Smooth muscle cell (in vitro differentiated cells): ENCODE results near the gene PTPN2. TPM values are rescaled to one million over a fixed set of nuclear protein-coding genes. Genes with fewer than 3 reads are reported as not detected.

Experiments used
- DNase-seq: peaks from one replicate; lab custom pipeline; 2025; ENCODE audit not compliant: unreplicated experiment; lab: John Stamatoyannopoulos, UW
- H2AFZ ChIP-seq: fragments of 200-600 bp; sonication (generic); 2 replicates; pipeline ENCODE4 v1.6.0; 2016; ENCODE audit warnings: antibody characterized with exemption, low read depth, mild to moderate bottlenecking
- H3F3A ChIP-seq: fragments of 200-600 bp; sonication (generic); 2 replicates; pipeline ENCODE4 v1.6.0; 2017; ENCODE audit warnings: antibody characterized with exemption, low read depth
- H3K27ac ChIP-seq: fragments of 200-600 bp; sonication (generic); 2 replicates; pipeline ENCODE4 v1.5.1; 2016; ENCODE audit warnings: low read depth, mild to moderate bottlenecking
- H3K27me3 ChIP-seq: fragments of 200-600 bp; sonication (generic); 2 replicates; pipeline ENCODE4 v1.6.1; 2016; ENCODE audit warnings: low read depth, mild to moderate bottlenecking
- H3K36me3 ChIP-seq: fragments of 200-600 bp; sonication (generic); 2 replicates; pipeline ENCODE4 v1.5.1; 2016; ENCODE audit warnings: low read depth
- H3K4me1 ChIP-seq: fragments of 200-600 bp; sonication (generic); 2 replicates; pipeline ENCODE4 v1.5.1; 2016; ENCODE audit warnings: low read depth
- H3K4me2 ChIP-seq: fragments of 200-600 bp; sonication (generic); 2 replicates; pipeline ENCODE4 v1.6.0; 2016; ENCODE audit warnings: mild to moderate bottlenecking
- H3K4me3 ChIP-seq: fragments of 200-600 bp; sonication (generic); 2 replicates; pipeline ENCODE4 v1.5.1; 2016; ENCODE audit warnings: mild to moderate bottlenecking
- H3K79me2 ChIP-seq: fragments of 200-600 bp; sonication (generic); 2 replicates; pipeline ENCODE4 v1.6.0; 2016; ENCODE audit warnings: low read depth, mild to moderate bottlenecking
- H3K9ac ChIP-seq: fragments of 200-600 bp; sonication (generic); 2 replicates; pipeline ENCODE4 v1.6.0; 2016; ENCODE audit warnings: low read depth
- H3K9me3 ChIP-seq: fragments of 200-600 bp; sonication (generic); replicated peaks from 2 replicates; pipeline ENCODE4 v1.5.1; 2016; ENCODE audit warnings: low read depth
- H4K20me1 ChIP-seq: fragments of 200-600 bp; sonication (generic); 2 replicates; pipeline ENCODE4 v1.6.0; 2016; ENCODE audit warnings: low read depth
- CTCF ChIP-seq: fragments of 200-600 bp; sonication (generic); IDR thresholded peaks from 2 replicates; pipeline ENCODE4 v1.5.1; 2017; ENCODE audit warnings: borderline replicate concordance, mild to moderate bottlenecking, antibody characterized with exemption; ENCODE audit not compliant: insufficient read depth, poor library complexity, severe bottlenecking
- WGBS: methylation state at CpG from one replicate; pipeline ENCODE4 v1.1.7; 2016; ENCODE audit warnings: low lambda C conversion rate; 5-methylcytosine and 5-hydroxymethylcytosine counted together
- polyA plus RNA-seq: library from polyadenylated mRNA; unstranded; fragments of >200 nt; fragmentation: Nextera tagmentation; extraction: Ambion mirVana; gene quantifications from 2 replicates; pipeline ENCODE4 v1.2.1, GENCODE V29; 2016
- total RNA-seq: library from RNA; depleted of rRNA; stranded (reverse); fragments of >200 nt; gene quantifications from 2 replicates; pipeline ENCODE4 v1.2.3, GENCODE V29; 2014

PTPN2 gene
- total and polyA plus RNA-seq, 2 experiments from 2014 or later: 17.1 to 48.7 TPM

GRCh38 chr18:12855916-12856315, 28.1 kb downstream of the PTPN2 start:
- H3K9ac ChIP-seq: no peak overlapping the region
- peaks cover 27% of the 10 kb centered on the region for H3K79me2 ChIP-seq
- no peak overlapping the region for H2AFZ ChIP-seq
- DNase-seq: no peak
- H3K4me1 ChIP-seq: no peaks in the 10 kb centered on the region
- H3K36me3 ChIP-seq: no peaks in the 10 kb centered on the region
- H3K9me3 ChIP-seq: no peaks in the 10 kb centered on the region
- peaks cover 28% of the 10 kb centered on the region for H4K20me1 ChIP-seq
- WGBS: 85% methylated on average over 4 of the region's 4 CpGs
- no peaks in the 10 kb centered on the region for H3K27me3 ChIP-seq
- H3K27ac ChIP-seq: no peak overlapping the region
- TF ChIP-seq CTCF: no peak
- no peak overlapping the region for H3K4me2 ChIP-seq
- no peaks in the 10 kb centered on the region for H3F3A ChIP-seq
- no peak overlapping the region for H3K4me3 ChIP-seq

- Histone ChIP-seq H2AFZ (no peak overlapping the region), H3K4me3 (no peak overlapping the region), H3K4me2 (no peak overlapping the region), H3K79me2 (peaks cover 15% of the 10 kb centered on the region), H3K27me3 (no peaks in the 10 kb centered on the region), H3F3A (no peaks in the 10 kb centered on the region), H3K27ac (no peak overlapping the region), H3K36me3 (no peaks in the 10 kb centered on the region), H3K9me3 (no peaks in the 10 kb centered on the region), H3K4me1 (no peaks in the 10 kb centered on the region), H3K9ac (no peak overlapping the region), H4K20me1 (peaks cover 13% of the 10 kb centered on the region)
- no peak for TF ChIP-seq CTCF
- DNase-seq: no peak
- WGBS: 94% methylated on average over 7 of the region's 7 CpGs
Observed at GRCh38 chr18:12852566-12853315, 31.3 kb downstream of the PTPN2 start.

- H3K9me3 ChIP-seq: no peaks in the 10 kb centered on the region
- peaks cover 20% of the 10 kb centered on the region for H3K79me2 ChIP-seq
- H3K9ac ChIP-seq: no peak overlapping the region
- no peak overlapping the region for H3K27ac ChIP-seq
- no peak overlapping the region for H2AFZ ChIP-seq
- no peak overlapping the region for H3K4me3 ChIP-seq
- no peaks in the 10 kb centered on the region for H3K4me1 ChIP-seq
- H3F3A ChIP-seq: no peaks in the 10 kb centered on the region
- no peak for DNase-seq
- peaks cover 13% of the 10 kb centered on the region for H4K20me1 ChIP-seq
- H3K4me2 ChIP-seq: no peak overlapping the region
- 84% methylated on average over 3 of the region's 3 CpGs for WGBS
- no peaks in the 10 kb centered on the region for H3K36me3 ChIP-seq
- no peak for TF ChIP-seq CTCF
- H3K27me3 ChIP-seq: no peaks in the 10 kb centered on the region
Observed at GRCh38 chr18:12851716-12852115, 32.3 kb downstream of the PTPN2 start.

GRCh38 chr18:12849548-12849947, 34.5 kb downstream of the PTPN2 start:
- Histone ChIP-seq H3K4me2 (no peak overlapping the region), H3K9me3 (no peaks in the 10 kb centered on the region), H3K79me2 (peaks cover 20% of the 10 kb centered on the region), H3K27ac (no peak overlapping the region), H4K20me1 (peaks cover 13% of the 10 kb centered on the region), H3K9ac (no peak overlapping the region), H3K4me3 (no peak overlapping the region), H3K4me1 (no peaks in the 10 kb centered on the region), H3F3A (no peaks in the 10 kb centered on the region), H3K27me3 (no peaks in the 10 kb centered on the region), H3K36me3 (no peaks in the 10 kb centered on the region), H2AFZ (no peak overlapping the region)
- DNase-seq: no peak
- 91% methylated on average over 2 of the region's 2 CpGs for WGBS
- no peak for TF ChIP-seq CTCF
